ENCODE measurements around the gene TTF2. TPM values are rescaled to one million over a fixed set of nuclear protein-coding genes. Genes with fewer than 3 reads are reported as not detected.

Gene TTF2
- total and polyA plus RNA-seq, 9 of the 15 experiments (the other 6 are each of a cell fraction or from before 2014, with no cell fraction given): 9.4 to 71.1 (median 42.1) TPM

GRCh38 chr1:117060441-117061317 is 553 bp downstream of the TTF2 start (continued):
- TF ChIP-seq ZNF592 (IDR thresholded peaks at IDR 0.05) (0 out of 2 replicates have a peak, but pooled peaks have one; percentile 9), SIN3A (IDR thresholded peaks at IDR 0.05; ENCODE audit: borderline replicate concordance in 2 of 2, control insufficient read depth in 1 of 2, low read depth in 2 of 2, low read length in 2 of 2) (peak; percentile 39 to 49; a peak in 1 of 4 replicates), JUN (IDR thresholded peaks at IDR 0.05; ENCODE audit: borderline replicate concordance, low read depth, low read length) (no peak), JUN (CRISPR knock-in tag; IDR thresholded peaks at IDR 0.05; ENCODE audit: borderline replicate concordance) (peak; percentile 83; the same call in 1 of the 2 replicates), ZNF165 (CRISPR knock-in tag; IDR thresholded peaks at IDR 0.05; ENCODE audit: borderline replicate concordance) (0 out of 2 replicates have a peak, but pooled peaks have one; percentile 23), ZNF551 (CRISPR knock-in tag; IDR thresholded peaks at IDR 0.05) (no peak), ZNF12 (CRISPR knock-in tag; IDR thresholded peaks at IDR 0.05) (peak; percentile 70; the same call in 1 of the 2 replicates), E2F3 (CRISPR knock-in tag; IDR thresholded peaks at IDR 0.05) (0 out of 2 replicates have a peak, but pooled peaks have one; percentile 52), E2F4 (CRISPR knock-in tag; IDR thresholded peaks at IDR 0.05; ENCODE audit: low read depth) (no peak), TAF1 (IDR thresholded peaks at IDR 0.05; ENCODE audit: control insufficient read depth, extremely low read depth, insufficient read depth, low read length, severe bottlenecking) (peak; percentile 12), SNIP1 (IDR thresholded peaks at IDR 0.05; ENCODE audit: low read depth) (peak; percentile 52; the same call in 1 of the 2 replicates), ETS1 (conservative IDR thresholded peaks at IDR 0.05; ENCODE audit: control insufficient read depth, low read depth, low read length) (peak; percentile 53; the same call in 1 of the 2 replicates), CBX3 (IDR thresholded peaks at IDR 0.05; ENCODE audit: borderline replicate concordance in 1 of 2, low read length in 2 of 2) (peak in 1 of 2 experiments; percentile 67; a peak in 1 of 3 replicates), RCOR1 (IDR thresholded peaks at IDR 0.05; ENCODE audit: borderline replicate concordance in 1 of 2, low read depth in 2 of 2, low read length in 2 of 2) (peak in 1 of 2 experiments; percentile 32; a peak in 1 of 4 replicates), EP400 (IDR thresholded peaks at IDR 0.05) (0 out of 2 replicates have a peak, but pooled peaks have one; percentile 53), GABPA (tag; conservative IDR thresholded peaks at IDR 0.05; ENCODE audit: low read depth) (peak; percentile 47), KDM2B (CRISPR knock-in tag; IDR thresholded peaks at IDR 0.05) (0 out of 2 replicates have a peak, but pooled peaks have one; percentile 34)

Measured in K562 (cell line).